H54 (cell line): ENCODE measurements around the gene EXOC1.

Source experiments
- DNase-seq: peaks from one replicate; pipeline ENCODE4 v3.0.0; 2011; ENCODE audit warnings: low spot score, mixed read lengths; ENCODE audit not compliant: insufficient read length
- FAIRE-seq: peaks from 3 replicates; lab custom pipeline; 2011; peaks lifted over from hg19 to GRCh38; lab: Jason Lieb, UNC
- POLR2A ChIP-seq: IDR thresholded peaks from 2 replicates; pipeline ENCODE4 v1.6.1; 2011; ENCODE audit warnings: low read depth, mild to moderate bottlenecking, low read length

The EXOC1 gene

DNA sequence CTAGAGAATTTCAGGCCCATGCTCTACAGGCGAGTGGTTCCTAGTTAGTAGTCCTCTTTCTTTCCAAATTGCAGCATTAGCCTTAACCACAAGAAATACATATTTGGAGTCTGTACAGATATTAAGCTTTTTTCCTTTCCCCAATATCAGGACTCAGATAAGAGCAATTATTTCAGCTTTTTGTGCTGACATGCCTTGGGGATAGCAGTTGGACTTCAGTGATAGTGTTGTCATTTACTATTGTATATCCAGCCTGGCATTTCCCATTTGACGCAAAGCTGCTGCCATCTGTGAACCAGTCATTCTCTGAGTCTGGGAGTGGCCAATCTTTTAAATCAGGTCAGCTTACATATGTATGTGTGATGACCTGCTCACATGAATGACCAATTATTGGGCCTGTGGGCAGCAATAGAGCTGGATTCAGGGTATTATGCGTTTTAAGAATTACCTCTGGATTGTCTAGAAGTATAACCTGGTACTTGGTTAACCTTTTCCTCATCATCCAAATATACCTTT is 88.5 kb downstream of the EXOC1 start:
- DNase-seq, result no peak
- TF ChIP-seq POLR2A, result no peak
- FAIRE-seq, result no peak

DNA sequence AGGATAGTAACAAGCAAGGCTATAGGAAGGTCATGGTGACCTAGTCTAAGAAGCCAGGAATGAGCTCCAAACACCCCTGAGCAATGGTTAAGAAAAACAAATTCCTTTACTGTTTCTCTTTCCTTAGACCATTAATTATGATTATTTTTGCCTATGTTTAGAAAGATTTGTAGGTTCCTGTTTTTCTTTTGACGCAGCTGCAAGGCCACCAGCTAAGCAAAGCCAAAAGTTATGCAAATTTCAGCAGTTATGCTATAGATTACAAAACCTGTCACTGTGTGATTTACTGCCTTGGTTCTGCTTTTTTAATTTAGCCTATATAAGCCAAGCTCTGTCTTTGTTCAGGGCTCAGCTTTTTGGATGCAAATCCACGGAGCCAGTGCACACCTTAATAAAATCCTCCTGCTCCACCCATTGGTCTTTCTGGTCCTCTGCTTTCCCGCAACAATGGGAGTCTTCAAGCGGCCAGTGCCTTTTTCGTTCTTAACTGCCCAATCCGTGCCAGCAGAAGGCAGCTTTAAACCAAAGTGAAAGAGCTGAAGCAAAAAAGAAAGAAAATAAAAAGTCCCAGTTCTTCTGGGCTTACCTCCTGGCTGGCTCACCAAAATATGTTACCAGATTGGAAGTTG is 93.9 kb downstream of the EXOC1 start:
- no peak for TF ChIP-seq POLR2A
- FAIRE-seq (no peak), DNase-seq (no peak)

DNA sequence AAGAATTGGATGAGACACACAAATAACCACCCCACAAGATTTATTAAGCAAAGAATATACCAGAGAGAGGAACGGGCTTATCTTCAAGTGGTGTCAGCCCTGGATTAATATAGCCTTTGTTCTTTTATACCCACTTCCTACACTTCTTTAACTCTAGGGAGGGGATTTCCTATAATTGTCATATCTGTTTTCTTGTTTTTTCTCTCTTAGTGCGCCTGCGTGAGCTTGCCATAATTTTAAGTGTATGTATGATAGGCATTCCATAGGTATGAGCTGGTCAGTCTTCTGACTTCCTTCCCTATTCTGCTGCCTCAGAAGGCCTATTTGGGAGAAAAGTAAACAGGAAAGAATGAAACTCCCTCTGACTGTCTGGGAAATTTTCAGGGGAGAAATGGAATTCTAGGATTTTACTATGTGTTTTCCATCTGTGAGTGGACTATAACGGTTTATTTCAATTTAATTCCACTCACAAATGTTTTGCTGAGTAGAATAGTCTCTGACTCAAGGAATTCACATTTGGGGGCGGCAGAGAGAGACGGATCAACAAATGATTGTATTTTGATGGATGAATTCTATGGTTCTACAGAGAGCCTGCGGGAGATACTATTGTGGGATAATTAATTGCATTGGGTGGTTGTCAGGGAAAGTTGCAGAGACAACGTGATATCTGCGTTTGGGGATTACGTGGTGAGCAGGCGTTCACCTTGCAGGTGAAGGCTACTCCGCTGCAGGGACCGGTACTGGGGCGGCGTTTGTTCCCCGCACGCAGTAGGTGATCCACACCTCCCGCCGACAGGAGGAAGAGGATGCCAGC is 94.7 kb downstream of the EXOC1 start:
- TF ChIP-seq POLR2A, result no peak
- FAIRE-seq (peak; percentile 30), DNase-seq (peak; percentile 37)

DNA sequence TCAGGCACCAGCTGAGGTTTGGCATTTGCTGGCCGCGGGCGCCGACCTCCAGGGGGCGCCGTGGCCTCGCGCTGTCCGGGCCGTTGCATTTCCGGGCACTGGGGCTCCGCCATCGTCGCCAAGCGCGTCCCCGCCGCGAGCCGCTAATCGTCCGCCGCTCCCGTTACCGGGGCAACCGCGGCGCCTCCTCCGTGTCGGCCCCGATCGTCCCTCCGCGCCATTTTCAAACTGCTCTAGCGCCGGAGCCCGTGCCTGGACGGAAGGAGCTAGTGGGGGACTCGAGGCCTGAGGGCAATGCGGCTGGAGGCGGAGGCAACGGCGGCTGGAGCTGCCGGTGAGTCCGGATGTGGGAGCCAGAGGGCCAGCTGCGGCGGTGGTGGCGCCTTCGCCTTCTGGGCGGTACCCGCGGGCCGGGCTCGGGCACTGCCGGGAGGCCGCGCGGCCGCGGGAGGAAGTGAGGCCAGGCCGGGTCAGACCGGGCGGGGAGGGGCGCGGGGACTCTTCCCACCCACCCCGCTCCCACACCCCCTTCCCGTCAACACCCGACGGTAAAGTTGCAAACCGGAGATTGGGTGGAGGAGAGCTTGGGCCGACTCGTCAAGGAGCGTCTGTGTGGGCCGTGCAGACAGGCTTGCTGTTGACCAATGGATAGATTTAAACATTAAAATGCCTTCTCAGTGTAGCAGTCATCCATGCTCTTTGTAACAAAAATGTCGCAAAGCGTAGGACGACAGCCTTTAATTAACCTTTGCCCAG is 95.5 kb downstream of the EXOC1 start, which contains the start of gene CEP135:
CEP135 (plus strand) TSS at position 220 of the 756 bp plus-strand sequence. CDS start 3,186 bp downstream, outside the sequence.
- FAIRE-seq (no peak), DNase-seq (peak; percentile 47)
- peak; percentile 69 for TF ChIP-seq POLR2A

DNA sequence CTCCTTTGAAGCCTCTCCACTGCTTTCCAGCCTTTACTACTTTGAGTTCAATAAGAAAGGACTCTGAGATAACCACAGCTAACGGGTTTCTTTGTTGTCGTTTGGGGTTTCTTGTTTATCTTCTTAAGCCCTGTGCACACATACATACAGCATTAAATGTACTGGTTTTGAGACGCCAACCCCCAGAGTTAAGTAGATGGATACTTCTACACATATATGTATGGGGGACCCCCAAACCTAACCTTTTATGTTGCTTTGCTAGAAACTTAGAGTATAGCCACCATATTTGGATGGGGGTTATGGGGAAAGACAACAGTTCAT is 96.0 kb downstream of the EXOC1 start:
- no peak for FAIRE-seq
- no peak for TF ChIP-seq POLR2A
- no peak for DNase-seq

DNA sequence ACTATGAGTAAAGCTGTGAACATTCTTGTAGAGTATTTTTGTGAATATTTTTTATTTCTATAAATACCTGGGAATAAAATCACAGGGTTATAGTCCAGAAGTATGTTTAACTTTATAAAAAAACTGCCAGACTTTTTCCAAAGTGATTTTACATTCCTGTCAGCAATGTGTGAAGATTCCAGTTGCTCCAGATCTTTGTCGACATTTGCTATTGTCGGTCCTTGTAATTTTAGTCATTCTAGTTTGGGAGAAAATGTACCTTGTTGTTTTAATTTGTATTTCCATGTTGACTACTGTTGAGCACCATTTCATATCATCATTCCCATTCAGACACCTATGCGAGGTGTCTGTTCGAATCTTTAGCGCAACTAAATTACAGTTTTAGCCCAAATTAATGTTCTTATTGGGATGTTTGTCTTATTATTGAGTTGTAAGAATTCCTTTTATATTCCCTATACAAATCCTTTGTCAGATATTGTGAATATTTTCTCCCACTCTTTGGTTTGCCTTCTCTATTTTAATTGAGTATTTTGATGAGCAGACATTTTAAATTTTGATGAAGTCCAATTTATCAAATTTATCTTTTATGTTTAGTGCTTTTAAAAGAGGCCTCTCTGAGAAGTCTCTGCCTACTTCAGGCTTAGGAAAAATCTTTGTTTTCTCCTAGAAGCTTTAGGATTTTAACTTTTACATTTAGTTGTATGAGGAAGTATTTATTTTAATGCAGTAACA is 97.9 kb downstream of the EXOC1 start:
- FAIRE-seq, result no peak
- DNase-seq, result no peak
- no peak for TF ChIP-seq POLR2A
